Measurements from ENCODE around the gene DOK1.

The DOK1 gene

GRCh38 chr2:74526649-74527230, 27.8 kb upstream of the DOK1 start:
- no peak for FAIRE-seq
- no peak for DNase-seq (ENCODE audit: insufficient read length, low spot score)
- TF ChIP-seq, protein P1, sequence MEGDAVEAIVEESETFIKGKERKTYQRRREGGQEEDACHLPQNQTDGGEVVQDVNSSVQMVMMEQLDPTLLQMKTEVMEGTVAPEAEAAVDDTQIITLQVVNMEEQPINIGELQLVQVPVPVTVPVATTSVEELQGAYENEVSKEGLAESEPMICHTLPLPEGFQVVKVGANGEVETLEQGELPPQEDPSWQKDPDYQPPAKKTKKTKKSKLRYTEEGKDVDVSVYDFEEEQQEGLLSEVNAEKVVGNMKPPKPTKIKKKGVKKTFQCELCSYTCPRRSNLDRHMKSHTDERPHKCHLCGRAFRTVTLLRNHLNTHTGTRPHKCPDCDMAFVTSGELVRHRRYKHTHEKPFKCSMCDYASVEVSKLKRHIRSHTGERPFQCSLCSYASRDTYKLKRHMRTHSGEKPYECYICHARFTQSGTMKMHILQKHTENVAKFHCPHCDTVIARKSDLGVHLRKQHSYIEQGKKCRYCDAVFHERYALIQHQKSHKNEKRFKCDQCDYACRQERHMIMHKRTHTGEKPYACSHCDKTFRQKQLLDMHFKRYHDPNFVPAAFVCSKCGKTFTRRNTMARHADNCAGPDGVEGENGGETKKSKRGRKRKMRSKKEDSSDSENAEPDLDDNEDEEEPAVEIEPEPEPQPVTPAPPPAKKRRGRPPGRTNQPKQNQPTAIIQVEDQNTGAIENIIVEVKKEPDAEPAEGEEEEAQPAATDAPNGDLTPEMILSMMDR (IDR thresholded peaks at IDR 0.05; ENCODE audit: insufficient read depth, missing control alignments) = no peak

DNA sequence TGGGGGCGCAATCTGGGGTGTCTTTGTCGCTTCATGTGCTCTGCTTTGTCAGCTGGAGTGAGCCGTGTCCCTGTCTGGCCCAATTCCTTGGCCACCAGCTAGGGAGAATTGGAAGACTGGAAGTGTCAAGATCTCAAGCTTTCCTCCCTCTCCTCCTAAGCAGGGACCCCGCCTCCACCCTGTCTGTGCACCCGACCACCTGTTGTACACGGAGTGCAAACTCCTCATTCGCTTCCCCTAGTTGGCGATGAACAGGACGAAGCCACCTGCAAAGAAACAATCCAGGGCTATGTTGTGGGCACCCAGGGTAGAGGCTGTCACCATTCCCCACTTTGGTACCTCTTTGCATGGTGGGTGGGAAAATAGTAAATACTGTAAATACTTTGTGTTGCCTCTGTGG, 26.8 kb upstream of the DOK1 start:
- TF ChIP-seq, protein P1 (IDR thresholded peaks at IDR 0.05; ENCODE audit: insufficient read depth, missing control alignments) = no peak
- FAIRE-seq = no peak

DNA sequence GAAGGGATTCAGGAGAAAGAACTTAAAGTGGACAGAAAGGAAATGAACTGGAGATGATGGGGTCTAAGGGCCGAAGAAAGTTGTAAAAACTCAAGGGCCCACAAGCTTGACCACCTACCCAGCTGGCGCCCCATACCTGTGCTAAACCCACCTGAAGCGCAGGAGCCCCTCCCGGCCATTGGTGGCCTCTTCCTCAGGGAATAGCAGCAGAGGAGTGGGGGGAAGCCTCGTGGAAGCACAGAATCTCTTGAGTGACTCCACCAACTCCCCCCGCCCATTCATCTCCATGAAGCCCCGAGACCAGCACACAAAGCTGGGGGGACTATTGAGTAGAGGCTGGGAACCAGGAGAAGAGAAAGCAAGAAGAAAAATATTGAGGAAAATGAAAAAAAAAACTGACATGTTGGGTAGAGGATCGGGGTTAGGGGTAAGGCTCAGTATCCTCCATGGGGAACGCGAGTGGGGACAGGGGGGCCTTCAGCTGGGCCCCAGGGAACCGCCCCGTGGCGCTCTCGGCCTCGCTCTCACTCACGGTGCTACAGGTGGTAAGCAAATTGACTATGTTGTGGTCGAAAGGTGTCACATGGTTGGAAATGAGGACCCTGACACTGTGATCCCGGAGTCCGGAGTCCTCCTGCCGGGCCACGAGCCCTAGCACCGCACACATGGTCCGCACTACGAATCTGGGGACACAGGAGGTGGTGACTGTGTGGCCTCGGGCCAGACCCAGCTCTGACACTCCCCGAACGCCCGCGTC, 25.7 kb upstream of the DOK1 start:
- TF ChIP-seq, protein P1 (IDR thresholded peaks at IDR 0.05; ENCODE audit: insufficient read depth, missing control alignments) = no peak
- no peak for DNase-seq (ENCODE audit: insufficient read length, low spot score)
- no peak for FAIRE-seq

More for the DNA sequence above, 26.8 kb upstream of the DOK1 start:
- no peak for DNase-seq (ENCODE audit: insufficient read length, low spot score)

GRCh38 chr2:74529357-74530238, 24.9 kb upstream of the DOK1 start, which contains the start of the genes AUP1 and HTRA2:
AUP1 (minus strand) TSS chr2:74529706; CDS start chr2:74529629, 77 bp downstream.
HTRA2 (plus strand) TSS chr2:74529933; CDS start chr2:74530007, 74 bp downstream.
- FAIRE-seq = no peak
- DNase-seq (ENCODE audit: insufficient read length, low spot score) = peak; percentile 99
- TF ChIP-seq, protein P1 (IDR thresholded peaks at IDR 0.05; ENCODE audit: insufficient read depth, missing control alignments) = no peak

GRCh38 chr2:74530239-74531187, 24.0 kb upstream of the DOK1 start:
- TF ChIP-seq, protein P1 (IDR thresholded peaks at IDR 0.05; ENCODE audit: insufficient read depth, missing control alignments) = no peak
- no peak for FAIRE-seq
- DNase-seq (ENCODE audit: insufficient read length, low spot score) = no peak

DNA sequence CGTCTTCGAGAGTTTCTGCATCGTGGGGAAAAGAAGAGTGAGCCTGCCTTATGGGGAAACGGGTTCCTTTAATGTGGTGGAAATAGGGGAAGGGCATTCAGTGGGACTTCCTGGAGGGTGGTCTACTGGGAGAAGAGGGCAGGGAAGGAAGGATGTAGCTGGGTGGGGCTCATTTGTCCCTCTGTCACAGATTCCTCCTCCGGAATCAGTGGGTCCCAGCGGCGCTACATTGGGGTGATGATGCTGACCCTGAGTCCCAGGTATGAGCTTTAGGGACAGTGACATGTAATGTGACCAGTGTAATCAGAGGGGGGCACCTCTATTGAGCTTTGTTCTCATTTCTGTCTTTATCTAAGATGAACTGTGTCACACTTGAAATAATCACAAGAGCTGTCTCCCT, 22.9 kb upstream of the DOK1 start:
- no peak for FAIRE-seq
- TF ChIP-seq, protein P1 (IDR thresholded peaks at IDR 0.05; ENCODE audit: insufficient read depth, missing control alignments) = no peak
- DNase-seq (ENCODE audit: insufficient read length, low spot score) = no peak
